ENCODE results near the gene RARG. TPM values are rescaled to one million over a fixed set of nuclear protein-coding genes. Genes with fewer than 3 reads are reported as not detected.

The RARG gene
- total RNA-seq, 1 experiment from 2014 or later = 118 TPM

GRCh38 chr12:53226815-53227214 is 5.2 kb downstream of the RARG start:
- no peak for TF ChIP-seq CTCF (conservative IDR thresholded peaks at IDR 0.05)
- no peak for TF ChIP-seq EZH2 (IDR thresholded peaks at IDR 0.05; ENCODE audit: low read depth)
- Histone ChIP-seq H3F3A (ENCODE audit: insufficient read depth, low read depth) (peaks cover 48% of the 10 kb centered on the region; the same call in 1 of the 2 replicates), H2AFZ (no peak overlapping the region), H3K9me2 (ENCODE audit: insufficient read depth) (no peaks in the 10 kb centered on the region), H3K27me3 (ENCODE audit: insufficient read depth, low read depth) (no peaks in the 10 kb centered on the region), H4K20me1 (ENCODE audit: insufficient read depth) (no peaks in the 10 kb centered on the region), H3K79me2 (ENCODE audit: low read depth) (peaks cover 54% of the 10 kb centered on the region), H3K27ac (no peak overlapping the region), H3K9me3 (ENCODE audit: insufficient read depth, low read depth) (no peaks in the 10 kb centered on the region), H3K4me3 (no peak overlapping the region), H3K36me3 (ENCODE audit: low read depth) (peaks cover 10% of the 10 kb centered on the region; the same call in 1 of the 2 replicates), H3K4me1 (replicated peaks; ENCODE audit: insufficient read depth) (peaks cover 73% of the 10 kb centered on the region), H3K4me2 (no peak overlapping the region)
- BruUV-seq (replicated peaks) = no TSS peak
- CTCF ChIA-PET = interaction anchor here (0.6 to 0.7 kb wide), 2 partner anchors 91 to 94 kb away, joined by 3 to 4 read pairs; no protein-coding TSS in a partner anchor
- POLR2A ChIA-PET (ENCODE audit: unreplicated experiment) = interaction anchor here (0.6 kb wide), 1 partner anchor 45 kb away, joined by 4 read pairs; no protein-coding TSS in a partner anchor
- DNase-seq = no peak
- intact Hi-C loops (cut with micrococcal nuclease; ENCODE audit: unreplicated experiment) = no loop called here

GRCh38 chr12:53225635-53226424 is 6.2 kb downstream of the RARG start:
- Histone ChIP-seq H3K4me3 (no peak overlapping the region), H3K4me2 (peak overlapping the region; percentile 41; the same call in 1 of the 2 replicates), H3K79me2 (ENCODE audit: low read depth) (peaks cover 45% of the 10 kb centered on the region), H3K9me2 (ENCODE audit: insufficient read depth) (no peaks in the 10 kb centered on the region), H3K4me1 (replicated peaks; ENCODE audit: insufficient read depth) (peaks cover 70% of the 10 kb centered on the region), H3K9me3 (ENCODE audit: insufficient read depth, low read depth) (no peaks in the 10 kb centered on the region), H3K27me3 (ENCODE audit: insufficient read depth, low read depth) (no peaks in the 10 kb centered on the region), H3K36me3 (ENCODE audit: low read depth) (peaks cover 10% of the 10 kb centered on the region; the same call in 1 of the 2 replicates), H2AFZ (no peak overlapping the region), H4K20me1 (ENCODE audit: insufficient read depth) (no peaks in the 10 kb centered on the region), H3K27ac (no peak overlapping the region), H3F3A (ENCODE audit: insufficient read depth, low read depth) (peaks cover 47% of the 10 kb centered on the region)
- CTCF ChIA-PET = interaction anchor here (0.6 to 0.7 kb wide), 2 partner anchors 90 to 397 kb away, joined by 3 read pairs; no protein-coding TSS in a partner anchor
- intact Hi-C loops (cut with micrococcal nuclease; ENCODE audit: unreplicated experiment) = no loop called here
- no peak for DNase-seq
- BruUV-seq (replicated peaks) = no TSS peak
- POLR2A ChIA-PET (ENCODE audit: unreplicated experiment) = interaction anchor here (0.6 kb wide), 1 partner anchor 44 kb away, joined by 4 read pairs; no protein-coding TSS in a partner anchor
- no peak for TF ChIP-seq CTCF (conservative IDR thresholded peaks at IDR 0.05)
- no peak for TF ChIP-seq EZH2 (IDR thresholded peaks at IDR 0.05; ENCODE audit: low read depth)

GRCh38 chr12:53224897-53225634 is 6.9 kb downstream of the RARG start:
- Histone ChIP-seq H3K4me3 (no peak overlapping the region), H3K27ac (peak overlapping the region; percentile 20; the same call in 1 of the 2 replicates), H3K36me3 (ENCODE audit: low read depth) (peaks cover 10% of the 10 kb centered on the region; the same call in 1 of the 2 replicates), H4K20me1 (ENCODE audit: insufficient read depth) (no peaks in the 10 kb centered on the region), H3F3A (ENCODE audit: insufficient read depth, low read depth) (peaks cover 49% of the 10 kb centered on the region), H2AFZ (no peak overlapping the region), H3K9me2 (ENCODE audit: insufficient read depth) (no peaks in the 10 kb centered on the region), H3K4me2 (peak overlapping the region; percentile 41), H3K79me2 (ENCODE audit: low read depth) (peaks cover 39% of the 10 kb centered on the region), H3K4me1 (replicated peaks; ENCODE audit: insufficient read depth) (peaks cover 64% of the 10 kb centered on the region), H3K27me3 (ENCODE audit: insufficient read depth, low read depth) (no peaks in the 10 kb centered on the region), H3K9me3 (ENCODE audit: insufficient read depth, low read depth) (no peaks in the 10 kb centered on the region)
- POLR2A ChIA-PET (ENCODE audit: unreplicated experiment) = interaction anchor here (0.7 kb wide), 2 partner anchors 120 to 344 kb away, joined by 3 read pairs; no protein-coding TSS in a partner anchor
- BruUV-seq (replicated peaks) = no TSS peak
- CTCF ChIA-PET = interaction anchor here (1.0 kb wide), 1 partner anchor 27 kb away, joined by 3 read pairs; a partner anchor contains a TSS
- intact Hi-C loops (cut with micrococcal nuclease; ENCODE audit: unreplicated experiment) = no loop called here
- no peak for DNase-seq
- TF ChIP-seq EZH2 (IDR thresholded peaks at IDR 0.05; ENCODE audit: low read depth) = no peak
- TF ChIP-seq CTCF (conservative IDR thresholded peaks at IDR 0.05) = no peak
